Measurements from ENCODE around the gene WDR54. TPM values are rescaled to one million over a fixed set of nuclear protein-coding genes. Genes with fewer than 3 reads are reported as not detected.
"Not testable (repeated sequence)": the region's sequence is repeated elsewhere in the genome, so short reads cannot be mapped to it uniquely, and the experiment has no call there.

Gene WDR54
- total RNA-seq, 1 experiment from 2014 or later = 33.1 TPM

- Histone ChIP-seq H3K4me3 (no peak overlapping the region), H3K36me3 (peaks cover 48% of the 10 kb centered on the region)
- DNase-seq = no peak
Measured at GRCh38 chr2:74429487-74430451, 8.2 kb downstream of the WDR54 start.

GRCh38 chr2:74430502-74430901 is 9.0 kb downstream of the WDR54 start:
- DNase-seq = no peak
- H3K36me3 ChIP-seq = peaks cover 46% of the 10 kb centered on the region
- H3K27me3 ChIP-seq = no peaks in the 10 kb centered on the region
- H3K27ac ChIP-seq = no peak overlapping the region
- H3K9me3 ChIP-seq (replicated peaks) = no peaks in the 10 kb centered on the region
- no peaks in the 10 kb centered on the region for H3K4me1 ChIP-seq
- H3K4me3 ChIP-seq = no peak overlapping the region

More at GRCh38 chr2:74429487-74430451, 8.2 kb downstream of the WDR54 start:
- H3K27me3 ChIP-seq = no peaks in the 10 kb centered on the region
- H3K4me1 ChIP-seq = no peaks in the 10 kb centered on the region
- no peaks in the 10 kb centered on the region for H3K9me3 ChIP-seq (replicated peaks)
- no peak overlapping the region for H3K27ac ChIP-seq

- Histone ChIP-seq H3K36me3 (peaks cover 14% of the 10 kb centered on the region), H3K27me3 (no peaks in the 10 kb centered on the region), H3K4me3 (no peak overlapping the region), H3K4me1 (peaks cover 28% of the 10 kb centered on the region), H3K27ac (no peak overlapping the region), H3K9me3 (replicated peaks) (no peaks in the 10 kb centered on the region)
- DNase-seq = no peak
Measured at GRCh38 chr2:74436111-74436805, 14.7 kb downstream of the WDR54 start.

GRCh38 chr2:74436848-74437695 is 15.5 kb downstream of the WDR54 start:
- H3K4me1 ChIP-seq = peaks cover 29% of the 10 kb centered on the region

GRCh38 chr2:74438248-74438647 is 16.7 kb downstream of the WDR54 start:
- H3K36me3 ChIP-seq = peaks cover 3% of the 10 kb centered on the region; the same call in 1 of the 2 replicates
- H3K27me3 ChIP-seq = no peaks in the 10 kb centered on the region
- no peaks in the 10 kb centered on the region for H3K9me3 ChIP-seq (replicated peaks)
- DNase-seq = no peak
- no peak overlapping the region; the same call in 1 of the 2 replicates for H3K4me3 ChIP-seq
- H3K4me1 ChIP-seq = peaks cover 29% of the 10 kb centered on the region
- H3K27ac ChIP-seq = 0 out of 2 replicates have a peak overlapping the region, but pooled peaks have one; percentile 100

More at GRCh38 chr2:74436848-74437695, 15.5 kb downstream of the WDR54 start:
- H3K27ac ChIP-seq = no peak overlapping the region
- no peak overlapping the region for H3K4me3 ChIP-seq
- peaks cover 6% of the 10 kb centered on the region; the same call in 1 of the 2 replicates for H3K36me3 ChIP-seq
- H3K27me3 ChIP-seq = no peaks in the 10 kb centered on the region
- H3K9me3 ChIP-seq (replicated peaks) = no peaks in the 10 kb centered on the region
- no peak for DNase-seq

DNA sequence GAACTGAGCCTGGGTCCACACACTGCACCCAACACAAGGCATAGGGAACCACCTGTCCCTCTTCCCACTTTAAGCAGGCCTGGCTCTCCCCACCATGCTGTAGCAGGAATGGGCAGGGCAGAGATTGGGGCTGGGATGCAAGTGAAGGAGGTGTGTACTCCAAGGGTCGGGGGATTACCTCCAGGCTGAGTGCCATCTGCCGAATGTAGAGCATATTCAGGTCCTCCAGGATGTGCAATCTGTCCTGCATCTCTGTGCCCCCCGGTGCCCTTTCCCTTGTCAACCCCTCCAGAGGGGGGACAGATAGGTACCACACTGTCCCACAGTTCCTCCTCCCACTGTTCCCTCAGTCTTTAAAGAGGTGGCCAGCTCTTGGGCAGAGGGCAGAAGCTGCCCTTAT is 17.8 kb downstream of the WDR54 start:
- H3K4me1 ChIP-seq = peaks cover 36% of the 10 kb centered on the region
- H3K4me3 ChIP-seq = peak overlapping the region; percentile 68
- peak in 1 of 2 experiments; percentile 53 for DNase-seq
- peaks cover 3% of the 10 kb centered on the region; the same call in 1 of the 2 replicates for H3K36me3 ChIP-seq
- peak overlapping the region; percentile 100 for H3K27ac ChIP-seq
- no peaks in the 10 kb centered on the region for H3K9me3 ChIP-seq (replicated peaks)
- no peaks in the 10 kb centered on the region for H3K27me3 ChIP-seq

DNA sequence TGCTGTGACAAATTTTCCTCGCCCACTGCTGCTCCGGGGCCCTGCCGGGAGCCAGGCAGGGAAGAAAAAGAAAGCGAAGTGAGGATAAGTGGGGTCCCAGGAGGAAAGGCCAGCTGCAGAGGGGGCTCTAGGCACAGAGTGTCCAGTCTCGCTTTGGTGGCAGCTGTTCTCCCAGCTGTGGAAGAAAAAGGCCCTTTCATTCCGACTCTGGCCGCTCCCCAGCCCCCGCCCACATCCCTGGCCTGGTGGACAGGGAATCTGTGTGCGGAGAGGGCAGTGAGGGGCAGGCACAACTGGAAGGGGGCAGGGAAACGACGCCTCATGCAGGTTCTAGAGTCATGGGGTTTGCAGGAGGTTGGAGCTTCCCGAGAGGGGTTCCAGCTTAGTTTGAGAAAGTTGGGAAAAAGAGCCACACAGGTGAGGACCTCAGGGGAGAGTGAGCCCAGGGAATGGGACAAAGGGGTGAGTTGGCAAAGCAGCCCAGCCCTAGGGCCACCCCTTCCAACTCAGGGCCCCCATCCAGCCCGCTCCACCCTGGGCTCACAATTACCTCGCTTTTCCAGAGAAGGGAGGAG is 18.4 kb downstream of the WDR54 start:
- peak; percentile 99 for DNase-seq
- peaks cover 40% of the 10 kb centered on the region for H3K4me1 ChIP-seq
- no peaks in the 10 kb centered on the region for H3K27me3 ChIP-seq
- H3K27ac ChIP-seq = peak overlapping the region; percentile 100
- H3K4me3 ChIP-seq = peak overlapping the region; percentile 68
- peaks cover 3% of the 10 kb centered on the region; the same call in 1 of the 2 replicates for H3K36me3 ChIP-seq
- no peaks in the 10 kb centered on the region for H3K9me3 ChIP-seq (replicated peaks)

DNA sequence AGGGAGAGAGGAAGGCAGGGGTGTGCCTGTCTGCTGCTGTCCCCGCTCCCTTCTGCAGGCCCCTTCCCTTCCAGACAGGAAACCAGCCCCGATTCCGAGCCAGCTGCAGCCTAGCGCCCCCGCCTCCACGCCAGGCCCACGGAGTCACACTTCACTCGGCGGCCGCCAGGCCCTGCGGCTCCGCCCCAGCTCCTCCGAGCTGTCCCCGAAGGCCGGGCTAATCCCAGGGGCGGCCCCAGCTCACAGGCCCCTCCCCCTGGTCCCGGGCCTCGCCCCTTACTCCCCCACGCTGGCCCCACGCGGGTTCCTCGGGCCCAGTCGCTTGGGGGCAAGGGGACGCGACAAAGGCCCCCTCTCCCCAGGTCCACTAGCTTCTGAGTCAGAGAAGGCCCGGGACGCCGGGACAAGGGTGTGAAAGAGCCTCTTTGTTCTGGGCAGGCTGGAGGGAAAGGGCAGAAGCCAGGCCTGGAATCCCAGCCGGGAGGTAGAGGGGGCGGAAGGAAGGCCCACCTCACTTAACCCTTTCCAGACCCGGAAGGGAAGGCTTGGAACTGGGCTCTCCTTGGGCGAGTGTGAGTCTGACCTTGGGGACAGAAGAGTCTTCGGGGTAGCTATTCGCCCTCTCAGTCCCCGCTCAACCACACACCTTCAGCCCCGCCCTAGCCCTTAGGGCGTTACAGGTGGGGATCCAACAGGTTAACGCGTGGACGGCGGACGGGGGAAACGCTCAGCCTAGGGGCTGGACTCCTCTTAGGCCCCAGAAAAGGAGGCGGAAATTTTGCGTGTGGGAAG is 19.0 kb downstream of the WDR54 start:
- peak overlapping the region; percentile 100 for H3K27ac ChIP-seq
- DNase-seq = peak; percentile 97

GRCh38 chr2:74441170-74441689 is 19.7 kb downstream of the WDR54 start:
- peak overlapping the region; percentile 68 for H3K4me3 ChIP-seq
- no peaks in the 10 kb centered on the region for H3K27me3 ChIP-seq
- peak overlapping the region; percentile 100 for H3K27ac ChIP-seq
- H3K36me3 ChIP-seq = no peaks in the 10 kb centered on the region; the same call in 1 of the 2 replicates
- DNase-seq = no peak
- H3K4me1 ChIP-seq = peaks cover 40% of the 10 kb centered on the region
- H3K9me3 ChIP-seq (replicated peaks) = no peaks in the 10 kb centered on the region

More for the DNA sequence above, 19.0 kb downstream of the WDR54 start:
- peaks cover 40% of the 10 kb centered on the region for H3K4me1 ChIP-seq
- peaks cover under 1% of the 10 kb centered on the region; the same call in 1 of the 2 replicates for H3K36me3 ChIP-seq
- H3K9me3 ChIP-seq (replicated peaks) = no peaks in the 10 kb centered on the region
- peak overlapping the region; percentile 68 for H3K4me3 ChIP-seq
- H3K27me3 ChIP-seq = no peaks in the 10 kb centered on the region

DNA sequence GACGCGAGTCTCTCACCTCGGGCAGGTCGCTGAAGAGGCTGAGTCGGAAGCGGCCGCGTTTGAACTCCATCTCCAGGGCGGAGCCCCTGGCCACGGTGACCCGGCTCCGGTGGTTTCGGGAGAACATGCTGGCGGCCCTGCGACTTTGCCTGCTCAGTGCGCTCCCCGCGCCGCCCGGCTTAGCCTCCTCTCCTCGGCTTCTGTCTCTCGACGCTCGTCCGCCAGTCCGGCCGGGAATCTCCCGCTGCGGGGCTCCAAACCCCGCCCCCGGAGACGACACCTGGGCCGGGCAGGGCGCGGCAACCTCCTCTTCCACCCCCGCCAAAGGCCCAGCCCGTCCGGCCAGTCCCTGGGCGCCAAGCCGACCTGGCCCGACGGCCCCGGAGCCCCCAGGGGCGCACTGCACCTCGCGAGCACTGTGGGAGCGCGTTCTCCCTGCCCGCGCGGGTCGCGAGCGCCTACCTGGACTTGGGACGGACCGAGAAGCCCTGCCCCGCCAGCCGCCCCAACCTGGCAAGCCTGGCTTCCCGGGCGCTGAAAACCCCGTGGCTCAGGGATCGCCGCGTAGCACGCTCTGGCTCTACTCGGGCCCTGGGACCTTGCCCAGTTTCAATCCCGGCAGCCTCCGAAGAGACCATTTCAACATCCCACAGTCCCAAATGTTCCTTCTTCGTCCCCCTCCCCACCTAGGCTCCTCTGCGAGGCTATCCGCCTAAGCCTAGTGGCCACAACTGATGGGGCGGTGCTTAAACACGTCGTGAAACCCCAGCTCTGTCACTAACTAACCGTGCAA is 20.4 kb downstream of the WDR54 start, which contains the start of gene RTKN:
Gene RTKN, minus strand, starts transcription at position 248 of the 793 bp plus-strand sequence. Its CDS starts 121 bp downstream, at position 127.
- H3K4me3 ChIP-seq = peak within 1 kb of the TSS; percentile 68
- H3K27me3 ChIP-seq = no peaks in the 10 kb centered on the region
- peaks cover 39% of the 10 kb centered on the region for H3K4me1 ChIP-seq
- no peaks in the 10 kb centered on the region for H3K9me3 ChIP-seq (replicated peaks)
- DNase-seq = no peak
- H3K27ac ChIP-seq = peak within 1 kb of the TSS; percentile 100
- H3K36me3 ChIP-seq = no peaks in the 10 kb centered on the region; the same call in 1 of the 2 replicates

DNA sequence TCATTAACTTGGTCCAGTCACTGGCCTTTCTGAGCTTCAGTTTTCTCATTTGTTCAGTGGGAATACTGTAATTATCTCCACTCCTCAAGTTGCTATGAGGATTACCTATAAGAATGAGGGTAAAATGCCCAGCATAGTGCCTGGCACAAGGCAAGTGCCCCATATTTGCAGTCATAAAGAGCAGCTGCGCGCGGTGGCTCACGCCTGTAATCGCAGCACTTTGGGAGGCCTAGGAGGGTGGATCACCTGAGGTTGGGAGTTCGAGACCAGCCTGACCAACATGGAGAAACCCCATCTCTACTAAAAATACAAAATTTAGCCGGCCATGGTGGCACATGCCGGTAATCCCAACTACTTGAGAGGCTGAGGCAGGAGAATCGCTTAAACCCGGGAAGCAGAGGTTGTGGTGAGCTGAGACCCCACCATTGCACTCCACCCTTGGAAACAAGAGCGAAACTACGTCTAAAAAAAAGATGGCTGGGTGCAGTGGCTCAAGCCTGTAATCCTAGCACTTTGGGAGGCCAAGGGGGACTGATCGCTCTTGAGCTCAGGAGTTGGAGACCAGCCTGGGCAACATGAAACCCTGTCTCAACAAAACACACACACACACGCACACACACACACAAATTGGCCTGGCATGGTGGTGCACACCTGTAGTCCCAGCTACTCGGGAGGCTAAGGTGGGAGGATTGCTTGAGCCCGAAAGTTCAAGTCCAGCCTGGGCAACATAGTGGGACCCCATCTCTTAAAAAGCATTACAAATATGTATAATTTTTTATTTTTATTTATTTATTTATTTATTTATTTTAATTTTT is 21.2 kb downstream of the WDR54 start:
- not testable (repeated sequence) for H3K9me3 ChIP-seq (replicated peaks); H3K4me3 ChIP-seq; H3K27me3 ChIP-seq; DNase-seq; H3K36me3 ChIP-seq; H3K27ac ChIP-seq
- peaks cover 31% of the 10 kb centered on the region for H3K4me1 ChIP-seq
